ENCODE measurements around the gene HOPX. TPM values are rescaled to one million over a fixed set of nuclear protein-coding genes. Genes with fewer than 3 reads are reported as not detected.
A peak's percentile ranks its signal among the peaks of the same experiment; 100 is the strongest.

The HOPX gene
- total RNA-seq, 4 donors from 2014 or later, result 5.3 to 6.6 (median 5.7) TPM

DNA sequence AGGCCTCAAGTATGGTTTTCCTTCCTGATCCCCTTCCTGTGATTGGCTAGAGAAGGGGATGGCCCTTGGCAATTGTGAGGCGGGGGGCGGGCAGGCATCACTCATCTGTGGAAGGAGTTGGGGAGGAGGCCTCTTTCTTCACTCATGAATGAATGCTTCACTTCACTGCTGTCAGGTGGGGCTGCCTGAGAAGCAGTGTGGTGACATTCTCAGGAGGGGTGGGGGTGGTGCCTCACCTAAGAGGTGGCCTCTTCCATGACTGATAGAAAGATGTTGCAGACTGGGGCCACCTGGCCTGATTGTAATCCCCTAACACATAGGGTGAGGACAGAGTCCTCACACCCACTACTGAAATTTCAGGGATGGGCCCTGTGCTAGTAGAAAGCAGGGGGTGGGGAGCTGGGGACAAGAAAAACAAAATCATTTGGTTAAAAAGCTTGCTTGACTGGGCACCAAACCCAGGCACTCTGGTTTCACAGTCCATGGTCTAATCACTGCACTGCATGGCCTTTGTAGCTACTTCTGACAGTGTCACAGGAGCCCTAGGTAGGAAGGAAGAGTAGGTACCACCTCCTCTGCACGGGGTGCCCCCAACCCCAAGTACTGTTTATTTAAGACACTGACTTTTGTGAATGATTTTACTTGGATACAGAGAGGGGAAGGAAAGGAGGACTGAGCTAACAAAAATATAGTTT, 5.6 kb upstream of the HOPX start:
- no peak overlapping the region for H3K27ac ChIP-seq
- H3K36me3 ChIP-seq, result no peaks in the 10 kb centered on the region
- peaks cover 0 to 4% of the 10 kb centered on the region in 2 donors for H3K4me1 ChIP-seq
- TF ChIP-seq POLR2A (IDR thresholded peaks at IDR 0.05) (no peak), CTCF (IDR thresholded peaks at IDR 0.05 in 4 of 5, conservative IDR thresholded peaks at IDR 0.05 in 1 of 5) (no peak)
- in situ Hi-C loops (cut with MboI; ENCODE audit: low sequenced_read_pairs in 4 of 4), result loop anchor here in 1 of 4 donors (25.0 kb wide), 1 partner anchor 101 kb away; no protein-coding TSS in a partner anchor
- no peak for DNase-seq
- H3K4me3 ChIP-seq, result no peak overlapping the region
- no peaks in the 10 kb centered on the region for H3K9me3 ChIP-seq
- peaks cover 0 to 38% (median 10%) of the 10 kb centered on the region in 3 donors for H3K27me3 ChIP-seq
- intact Hi-C loops (cut with DNase I; ENCODE audit: low total_unique reads), result no loop called here
- ATAC-seq, result no peak

GRCh38 chr4:56684320-56685050, 3.4 kb upstream of the HOPX start:
- intact Hi-C loops (cut with DNase I; ENCODE audit: low total_unique reads), result no loop called here
- no peaks in the 10 kb centered on the region for H3K36me3 ChIP-seq
- H3K4me1 ChIP-seq, result peaks cover 0 to 8% of the 10 kb centered on the region in 2 donors
- H3K27me3 ChIP-seq, result peaks cover 0 to 37% (median 10%) of the 10 kb centered on the region in 3 donors
- no peak overlapping the region for H3K27ac ChIP-seq
- DNase-seq, result no peak
- ATAC-seq, result no peak
- TF ChIP-seq POLR2A (IDR thresholded peaks at IDR 0.05) (no peak), CTCF (IDR thresholded peaks at IDR 0.05 in 4 of 5, conservative IDR thresholded peaks at IDR 0.05 in 1 of 5) (no peak)
- H3K9me3 ChIP-seq, result no peaks in the 10 kb centered on the region
- no peak overlapping the region for H3K4me3 ChIP-seq
- in situ Hi-C loops (cut with MboI; ENCODE audit: low sequenced_read_pairs in 4 of 4), result loop anchor here in 1 of 4 donors (25.0 kb wide), 1 partner anchor 103 kb away; no protein-coding TSS in a partner anchor

DNA sequence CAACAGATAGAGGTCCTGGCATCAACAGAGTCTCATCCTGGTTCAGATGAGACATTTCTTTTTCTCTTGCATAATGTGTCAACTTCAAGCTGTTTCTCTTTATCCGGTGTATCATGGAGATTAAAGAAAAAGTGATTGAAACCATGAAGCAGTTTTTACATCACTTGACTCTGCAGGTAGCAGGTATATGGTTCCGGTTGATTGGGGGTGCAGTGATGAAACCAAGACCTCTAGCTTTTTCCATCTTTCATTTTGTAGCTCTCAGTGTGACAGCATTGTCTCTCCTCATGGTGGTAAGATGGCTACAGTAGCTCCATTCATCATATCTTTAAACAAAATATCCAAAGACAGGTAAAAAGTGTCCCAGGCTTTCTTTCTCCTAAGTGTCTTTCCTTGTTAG, 2.4 kb upstream of the HOPX start:
- Histone ChIP-seq H3K36me3 (no peaks in the 10 kb centered on the region), H3K27me3 (peaks cover 0 to 37% (median 10%) of the 10 kb centered on the region in 3 donors), H3K27ac (no peak overlapping the region), H3K4me1 (peaks cover 0 to 8% of the 10 kb centered on the region in 2 donors), H3K9me3 (no peaks in the 10 kb centered on the region), H3K4me3 (no peak overlapping the region)
- no peak for DNase-seq
- intact Hi-C loops (cut with DNase I; ENCODE audit: low total_unique reads) (no loop called here), in situ Hi-C loops (cut with MboI; ENCODE audit: low sequenced_read_pairs in 4 of 4) (loop anchor here in 1 of 4 donors (25.0 kb wide), 1 partner anchor 104 kb away; no protein-coding TSS in a partner anchor)
- ATAC-seq, result no peak
- TF ChIP-seq CTCF (IDR thresholded peaks at IDR 0.05 in 4 of 5, conservative IDR thresholded peaks at IDR 0.05 in 1 of 5), result no peak
- TF ChIP-seq POLR2A (IDR thresholded peaks at IDR 0.05), result no peak

- DNase-seq (no peak), ATAC-seq (no peak)
- Histone ChIP-seq H3K4me1 (peaks cover 7 to 8% of the 10 kb centered on the region in 2 donors), H3K27ac (no peak overlapping the region), H3K27me3 (peaks cover 0 to 37% (median 10%) of the 10 kb centered on the region in 3 donors), H3K9me3 (no peaks in the 10 kb centered on the region), H3K4me3 (peak overlapping the region in 1 of 4 donors; percentile 16), H3K36me3 (no peaks in the 10 kb centered on the region)
- intact Hi-C loops (cut with DNase I; ENCODE audit: low total_unique reads), result no loop called here
- TF ChIP-seq CTCF (IDR thresholded peaks at IDR 0.05 in 4 of 5, conservative IDR thresholded peaks at IDR 0.05 in 1 of 5), result no peak
- no peak for TF ChIP-seq POLR2A (IDR thresholded peaks at IDR 0.05)
- in situ Hi-C loops (cut with MboI; ENCODE audit: low sequenced_read_pairs in 4 of 4), result loop anchor here in 1 of 4 donors (25.0 kb wide), 1 partner anchor 105 kb away; no protein-coding TSS in a partner anchor
These were observed 893 bp upstream of the HOPX start for GRCh38 chr4:56681853-56682525.

All from gastrocnemius medialis (tissue), 4 donors.